Amniotic stem cell (primary cell): ENCODE results near the gene GPR17.
A peak's percentile ranks its signal among the peaks of the same experiment; 100 is the strongest.

Source experiments
- DNase-seq: peaks from one replicate; lab custom pipeline; 2025; lab: John Stamatoyannopoulos, UW

The GPR17 gene

DNA sequence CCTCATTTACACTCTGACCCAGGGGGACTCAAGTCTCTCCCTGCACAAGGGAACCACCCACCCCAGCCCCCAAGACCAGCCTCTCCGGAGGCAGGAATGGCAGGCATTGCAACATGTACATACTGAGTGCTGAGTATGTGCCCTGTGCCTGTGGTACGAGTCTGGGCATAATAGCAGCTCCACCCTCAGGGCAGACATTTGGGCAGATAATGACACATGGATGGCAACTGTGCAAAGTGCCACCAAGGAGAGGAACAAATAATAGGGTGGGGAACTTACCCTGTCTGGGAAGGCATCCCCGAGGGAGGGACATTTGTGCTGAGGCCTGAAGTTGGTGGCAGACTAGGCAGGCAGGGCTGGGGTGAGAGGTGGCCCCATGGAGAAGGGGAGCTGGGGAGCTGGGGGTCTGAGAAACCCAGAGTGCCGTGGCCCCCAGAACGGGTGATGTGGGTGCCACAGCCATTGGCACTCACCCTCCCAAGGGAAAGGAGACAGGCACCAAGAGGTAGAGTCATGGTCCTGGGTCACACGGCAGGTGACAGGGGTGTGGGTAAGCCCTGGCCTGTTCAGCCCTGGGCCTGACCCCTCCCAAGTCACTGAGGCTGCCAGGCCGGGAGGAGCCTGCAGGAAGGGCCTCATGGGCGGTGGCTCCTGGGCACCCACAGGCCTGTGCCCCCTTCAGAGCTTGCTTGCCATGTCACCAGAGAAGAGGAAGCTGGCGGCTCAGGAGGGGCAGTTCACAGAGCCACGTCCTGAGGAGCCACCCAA, 15.7 kb upstream of the GPR17 start:
- no peak for DNase-seq

GRCh38 chr2:127630864-127631540, 15.0 kb upstream of the GPR17 start:
- no peak for DNase-seq

- no peak for DNase-seq
These were observed 14.4 kb upstream of the GPR17 start for GRCh38 chr2:127631541-127631996.

DNA sequence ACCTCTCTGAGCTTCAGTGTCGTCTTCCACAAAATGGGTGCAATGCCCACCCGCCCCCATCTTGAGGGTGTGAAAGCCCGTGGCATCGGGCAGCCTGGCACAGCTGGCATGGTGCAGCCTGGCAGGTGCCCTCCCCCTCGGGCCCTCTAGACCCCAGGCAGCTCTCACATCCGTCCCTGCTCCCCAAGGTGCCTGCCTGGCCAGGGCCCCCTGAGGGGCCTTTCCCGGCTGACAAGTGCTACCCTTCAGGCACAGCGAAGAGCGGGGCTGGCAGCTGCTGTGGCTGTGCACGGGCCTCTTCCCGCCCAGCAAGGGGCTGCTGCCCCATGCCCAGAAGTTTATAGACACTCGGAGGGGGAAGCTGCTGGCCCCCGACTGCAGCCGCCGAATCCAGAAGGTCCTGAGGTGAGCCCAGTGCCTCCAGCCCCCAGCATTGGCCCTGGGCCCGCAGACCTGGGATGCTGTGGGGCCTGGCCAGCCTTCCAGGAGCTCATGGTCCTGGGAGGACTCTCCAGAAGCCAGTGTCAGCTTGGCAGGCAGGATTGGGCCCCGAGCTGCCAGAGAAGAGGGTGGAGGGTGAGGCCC, 13.9 kb upstream of the GPR17 start:
- no peak for DNase-seq

DNA sequence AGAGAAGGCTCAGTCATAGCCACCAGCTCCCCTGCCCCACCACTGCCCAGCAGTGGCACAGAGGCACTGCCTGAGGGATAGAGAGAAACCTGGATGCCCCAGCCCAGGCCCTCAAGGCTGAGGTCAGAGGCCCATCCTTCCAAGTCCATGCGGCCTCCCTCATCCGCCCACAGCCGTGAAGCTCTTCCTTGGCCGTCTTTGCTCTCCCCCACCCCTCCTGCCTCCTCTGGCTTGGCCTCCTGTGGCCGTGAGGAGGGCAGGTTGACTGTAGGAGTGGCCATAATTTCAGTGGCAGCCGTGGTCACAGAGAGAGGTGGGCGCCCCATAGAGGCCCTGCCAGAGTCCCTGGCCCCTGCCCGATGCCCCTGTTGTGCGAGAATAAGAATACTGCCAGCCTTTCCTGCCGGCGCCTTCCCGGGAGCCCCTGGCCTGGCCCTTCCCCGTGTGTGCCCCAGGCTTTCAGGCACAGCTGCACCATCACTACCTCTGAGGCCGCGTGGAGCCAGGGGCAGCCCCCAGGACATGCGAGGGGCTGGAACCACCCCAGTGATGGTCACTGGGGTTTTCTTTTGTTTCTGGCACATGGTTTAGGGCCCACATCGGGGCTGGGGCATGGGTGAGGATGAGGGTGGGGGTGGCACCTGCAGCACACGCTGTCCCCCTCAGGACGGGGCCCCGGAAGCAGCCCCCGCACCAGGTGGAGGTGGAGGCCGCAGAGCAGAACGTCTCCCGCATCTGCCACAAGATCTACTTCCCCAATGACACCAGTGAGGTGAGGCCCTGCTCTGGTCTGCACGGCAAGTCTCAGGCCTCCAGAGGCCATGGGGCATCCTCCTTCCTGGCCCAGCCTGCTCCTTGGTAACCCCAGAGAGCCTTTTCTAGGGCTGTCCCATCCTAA, 13.1 kb upstream of the GPR17 start:
- no peak for DNase-seq

GRCh38 chr2:127633556-127634065, 12.3 kb upstream of the GPR17 start:
- DNase-seq, result no peak

GRCh38 chr2:127634066-127634617, 11.8 kb upstream of the GPR17 start:
- DNase-seq, result no peak

GRCh38 chr2:127634626-127635379, 11.2 kb upstream of the GPR17 start:
- no peak for DNase-seq

GRCh38 chr2:127635380-127636237, 10.3 kb upstream of the GPR17 start:
- no peak for DNase-seq

- DNase-seq, result no peak
These were observed 9.4 kb upstream of the GPR17 start for GRCh38 chr2:127636248-127637235.

GRCh38 chr2:127637236-127637630, 8.7 kb upstream of the GPR17 start:
- no peak for DNase-seq

DNA sequence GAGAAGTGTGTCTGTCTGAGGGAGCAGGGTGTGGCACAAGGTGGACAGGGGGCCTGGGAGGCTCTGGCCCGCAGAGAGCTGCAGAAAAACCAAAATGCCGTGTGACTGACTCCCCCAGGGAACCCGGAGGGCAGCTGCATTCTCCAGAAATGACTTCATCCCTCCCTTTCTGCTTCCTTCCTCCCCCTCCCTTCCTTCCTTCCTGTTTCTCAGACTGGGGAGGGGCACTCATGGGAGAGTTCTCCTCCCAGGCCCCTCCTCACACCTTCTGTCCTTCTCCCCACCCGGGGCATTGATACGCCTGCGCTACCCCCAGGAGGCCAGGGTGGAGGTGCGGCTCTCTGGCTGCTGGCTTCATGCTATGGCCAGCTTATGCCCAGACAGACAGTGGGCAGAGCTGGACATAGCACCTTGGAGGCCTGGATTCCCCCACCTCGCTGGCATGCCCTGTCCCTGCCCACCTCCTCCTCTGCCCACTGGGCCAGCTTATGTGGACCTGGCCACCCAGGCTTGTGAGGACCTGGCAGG, 8.2 kb upstream of the GPR17 start:
- peak; percentile 62 for DNase-seq

- DNase-seq, result no peak
These were observed 7.4 kb upstream of the GPR17 start for GRCh38 chr2:127638361-127639110.

DNA sequence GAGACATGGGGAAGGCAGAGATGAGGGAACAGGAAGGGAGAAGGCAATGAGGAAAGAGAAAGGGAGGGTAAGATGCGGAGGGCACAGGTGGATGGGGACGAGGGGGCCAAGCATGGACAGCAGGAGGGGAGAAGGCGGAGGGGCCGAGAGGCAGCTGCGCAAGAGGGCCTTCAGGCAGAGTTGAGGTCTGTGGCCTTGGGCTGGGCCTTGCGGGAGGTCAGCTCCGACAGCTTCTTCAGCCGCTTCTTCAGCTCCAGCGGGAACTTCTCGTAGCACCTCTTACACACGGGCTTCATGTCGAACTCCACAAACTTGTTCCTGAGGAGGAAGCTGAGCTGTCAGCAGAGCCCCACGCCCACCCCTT, 6.9 kb upstream of the GPR17 start:
- no peak for DNase-seq

DNA sequence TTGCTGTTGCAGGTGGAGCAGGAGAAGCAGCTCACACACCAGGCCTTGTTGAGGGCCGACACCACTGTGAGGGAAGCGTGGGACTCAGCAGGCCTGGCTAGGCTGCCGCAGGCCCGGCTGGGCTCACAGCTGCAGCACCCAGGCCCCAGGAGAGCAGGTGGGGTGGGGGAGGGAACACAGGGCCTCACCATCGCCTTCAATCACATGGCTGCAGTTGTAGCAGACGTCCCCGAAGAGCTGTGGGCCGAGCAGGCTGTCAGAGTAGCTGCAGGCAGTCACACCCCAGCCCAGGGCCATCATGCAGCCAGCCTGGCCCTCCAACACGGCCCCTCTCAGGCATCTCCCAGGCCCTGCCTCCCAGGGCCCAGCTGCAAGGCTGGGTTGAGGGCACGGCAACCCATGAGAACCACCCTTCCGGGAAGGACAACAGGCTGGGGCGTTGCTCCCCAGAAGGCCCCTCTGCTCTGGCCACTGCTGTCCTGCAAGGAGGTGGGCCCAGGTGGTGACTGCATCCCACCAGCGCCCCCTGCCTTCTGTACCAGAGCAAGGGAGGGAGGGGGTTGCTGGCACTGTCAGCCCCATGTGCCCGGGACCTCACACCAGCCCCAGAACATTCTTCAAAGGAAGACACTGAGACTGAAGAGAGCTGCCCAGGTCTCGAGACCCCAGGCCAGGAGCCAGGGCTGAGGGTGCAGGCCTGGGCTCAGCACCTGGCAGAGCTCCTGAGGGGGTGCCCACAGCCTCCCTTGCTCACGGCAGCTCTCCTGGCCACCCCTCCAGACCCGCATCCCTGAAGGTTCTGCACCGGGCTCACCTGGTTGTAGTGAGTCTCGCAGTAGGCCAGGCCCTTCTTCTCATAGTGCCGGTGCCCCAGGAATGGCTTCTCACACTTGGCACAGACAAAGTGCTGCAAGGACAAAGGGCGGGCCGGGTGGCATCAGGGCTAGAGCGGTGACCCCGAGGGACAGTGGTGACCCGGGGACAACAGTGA, 5.6 kb upstream of the GPR17 start:
- DNase-seq, result no peak

DNA sequence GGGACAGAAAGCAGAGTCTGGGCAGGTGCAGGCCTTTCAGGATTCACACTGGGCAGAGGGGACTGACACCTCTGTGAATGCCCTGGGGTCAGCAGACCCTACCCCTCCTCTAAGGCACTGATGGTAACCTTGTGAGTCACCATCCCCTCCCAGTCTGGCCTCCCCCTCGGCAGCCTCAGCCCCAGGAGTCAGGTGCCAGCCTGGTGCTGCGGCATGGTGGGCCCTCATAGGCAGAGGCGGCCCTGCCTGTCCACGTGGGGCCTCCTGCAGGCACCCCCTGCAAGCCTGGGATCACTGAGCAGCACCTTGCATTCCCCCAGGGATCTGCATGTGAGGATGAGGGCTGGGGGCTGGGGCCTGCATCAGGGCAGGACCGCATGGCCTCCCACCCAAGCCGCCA, 4.8 kb upstream of the GPR17 start:
- no peak for DNase-seq
